Mucosa of descending colon (tissue), 3 donors: ENCODE measurements around the gene NR3C1. TPM values are rescaled to one million over a fixed set of nuclear protein-coding genes. Genes with fewer than 3 reads are reported as not detected.

Source experiments
- ATAC-seq: fragments of 200-7000 bp; cut with Tn5 transposase; one replicate; pipeline ENCODE4 v1.9.1; 2020; ENCODE audit warnings: mild to moderate bottlenecking, moderate library complexity
- DNase-seq, 3 donors: peaks; one replicate each; pipeline ENCODE4 v3.0.0-alpha.2; 2020
- H3K36me3 ChIP-seq: fragments of 200-600 bp; one replicate; pipeline ENCODE4 v1.8.0; 2021; ENCODE audit warnings: low read depth, mild to moderate bottlenecking
- H3K4me1 ChIP-seq: fragments of 200-600 bp; one replicate; pipeline ENCODE4 v1.8.0; 2021; ENCODE audit warnings: low read depth, mild to moderate bottlenecking
- H3K4me3 ChIP-seq: fragments of 200-600 bp; one replicate; pipeline ENCODE4 v1.8.0; 2021; ENCODE audit warnings: mild to moderate bottlenecking
- H3K9me3 ChIP-seq: fragments of 200-600 bp; one replicate; pipeline ENCODE4 v1.8.0; 2021; ENCODE audit warnings: mild to moderate bottlenecking
- CTCF ChIP-seq: fragments of 200-600 bp; IDR thresholded peaks from one replicate; pipeline ENCODE4 v1.8.0; 2022; ENCODE audit warnings: antibody characterized with exemption, mild to moderate bottlenecking
- intact Hi-C, 2 donors: fragments of 100-400 bp; cut with DNase I in 1 of 2; cut with micrococcal nuclease in 1 of 2; formaldehyde crosslinking; loops; one replicate each; pipeline versions ENCODE4 v1.11.0 to v1.11.1; 2022; cut with DNase I, micrococcal nuclease
- total RNA-seq, 3 donors: library from RNA; stranded (reverse); fragmentation: NEBNext Ultra II Directional in 2 of 3; extraction: Animal tissue kit (Norgen Biotek cat#: 25700) in 2 of 3; gene quantifications; one replicate each; pipeline versions ENCODE4 v1.2.1 to v1.2.4, GENCODE V29; 2021 to 2023
- donor health status: DM: no; HTN: no; CAD: no; lungs with moderate emphysema.
- donor health status: DM: no; HTN: no; CAD: no.
- donor health status: DM: no; HTN: yes; CAD: no.

Gene NR3C1
- total RNA-seq, 3 donors from 2014 or later, result 25.6 to 59.0 (median 27.7) TPM

GRCh38 chr5:143431789-143432188, 28.3 kb upstream of the NR3C1 start:
- ATAC-seq (no peak), DNase-seq (no peak)
- Histone ChIP-seq H3K4me3 (no peak overlapping the region), H3K4me1 (no peaks in the 10 kb centered on the region), H3K36me3 (no peaks in the 10 kb centered on the region), H3K9me3 (no peaks in the 10 kb centered on the region)
- TF ChIP-seq CTCF, result no peak
- intact Hi-C loops, result no loop called here

DNA sequence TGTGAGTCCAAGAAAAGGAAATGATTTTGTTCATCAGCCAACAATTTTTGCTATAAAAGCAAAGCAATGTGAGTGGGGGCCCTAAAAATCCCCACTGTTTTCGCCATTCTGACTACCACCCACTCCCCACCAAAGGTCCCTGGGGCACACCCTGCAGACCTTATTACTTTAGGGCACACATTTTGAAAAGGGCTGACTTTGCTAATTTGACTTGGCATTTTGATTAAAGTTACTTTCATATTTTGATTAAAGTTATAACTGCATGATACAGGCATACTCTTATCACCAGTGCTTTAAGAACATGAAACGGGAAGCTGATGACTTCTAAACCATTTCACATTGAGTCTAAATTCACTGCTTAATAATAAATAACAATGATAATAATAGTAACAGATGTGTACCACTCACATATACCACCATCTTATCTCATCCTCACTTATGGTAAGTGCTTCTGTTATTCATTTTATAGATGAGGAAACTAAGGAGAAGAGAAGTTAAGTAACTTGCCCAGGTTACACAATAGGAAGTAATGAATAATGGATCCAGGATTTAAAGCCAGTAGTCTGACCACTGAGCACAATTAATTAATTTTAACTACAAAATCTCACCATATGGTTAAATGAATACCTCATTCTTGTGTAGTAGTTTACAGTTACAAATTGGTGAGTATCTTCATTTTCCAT, 25.4 kb upstream of the NR3C1 start:
- no peak for ATAC-seq
- no peaks in the 10 kb centered on the region for H3K36me3 ChIP-seq
- intact Hi-C loops, result no loop called here
- no peak overlapping the region for H3K4me3 ChIP-seq
- DNase-seq, result no peak
- no peaks in the 10 kb centered on the region for H3K9me3 ChIP-seq
- no peaks in the 10 kb centered on the region for H3K4me1 ChIP-seq
- no peak for TF ChIP-seq CTCF

DNA sequence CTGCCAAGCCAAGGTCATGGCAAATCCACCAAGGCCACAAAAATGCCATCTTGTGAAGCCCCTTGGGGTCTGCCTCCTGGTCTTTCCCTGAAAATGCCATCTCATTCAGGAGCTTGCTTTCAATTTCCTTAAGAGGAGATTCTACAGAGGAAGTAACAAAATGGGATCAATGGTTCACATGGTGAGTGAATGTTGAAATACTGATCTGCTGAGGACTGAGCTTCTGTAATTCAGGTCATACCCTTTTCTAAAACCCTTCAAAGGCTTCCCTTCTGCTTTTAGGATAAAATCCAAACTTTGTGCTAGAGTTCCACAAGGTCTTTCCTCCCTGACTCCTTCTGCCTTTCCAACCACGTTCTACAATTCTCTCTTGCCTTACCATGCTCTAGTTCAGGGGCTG, 24.7 kb upstream of the NR3C1 start:
- Histone ChIP-seq H3K36me3 (no peaks in the 10 kb centered on the region), H3K4me1 (no peaks in the 10 kb centered on the region), H3K9me3 (no peaks in the 10 kb centered on the region), H3K4me3 (no peak overlapping the region)
- intact Hi-C loops, result no loop called here
- TF ChIP-seq CTCF, result no peak
- ATAC-seq (no peak), DNase-seq (no peak)

DNA sequence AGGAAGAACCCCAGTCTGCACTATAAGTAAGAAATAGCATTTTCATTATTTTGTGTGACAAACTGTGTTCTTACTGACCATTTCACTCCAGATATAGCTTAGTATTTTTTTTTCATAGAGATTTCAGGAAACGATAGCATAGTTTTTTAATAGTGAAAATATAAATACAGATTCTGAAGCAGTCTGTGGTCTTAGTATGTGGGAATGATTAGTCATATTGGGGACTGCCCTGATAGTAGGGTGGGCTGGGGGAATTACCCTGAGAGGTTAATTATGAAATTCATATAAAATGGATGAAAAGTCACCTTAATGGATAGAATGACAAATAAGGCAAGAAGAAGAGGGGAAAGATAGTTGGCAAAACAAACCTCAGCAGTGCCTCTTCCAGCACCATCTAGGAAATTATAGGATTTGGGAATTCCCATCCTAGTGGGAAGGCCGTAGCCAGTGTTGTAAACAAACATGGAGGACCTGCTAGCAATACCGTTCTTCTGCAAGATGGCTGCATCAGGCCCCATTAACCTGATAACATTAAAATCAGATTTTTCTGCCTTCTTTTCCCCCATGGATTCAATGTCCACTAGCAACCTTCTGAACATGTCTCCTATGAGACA, 23.7 kb upstream of the NR3C1 start:
- H3K9me3 ChIP-seq, result no peaks in the 10 kb centered on the region

DNA sequence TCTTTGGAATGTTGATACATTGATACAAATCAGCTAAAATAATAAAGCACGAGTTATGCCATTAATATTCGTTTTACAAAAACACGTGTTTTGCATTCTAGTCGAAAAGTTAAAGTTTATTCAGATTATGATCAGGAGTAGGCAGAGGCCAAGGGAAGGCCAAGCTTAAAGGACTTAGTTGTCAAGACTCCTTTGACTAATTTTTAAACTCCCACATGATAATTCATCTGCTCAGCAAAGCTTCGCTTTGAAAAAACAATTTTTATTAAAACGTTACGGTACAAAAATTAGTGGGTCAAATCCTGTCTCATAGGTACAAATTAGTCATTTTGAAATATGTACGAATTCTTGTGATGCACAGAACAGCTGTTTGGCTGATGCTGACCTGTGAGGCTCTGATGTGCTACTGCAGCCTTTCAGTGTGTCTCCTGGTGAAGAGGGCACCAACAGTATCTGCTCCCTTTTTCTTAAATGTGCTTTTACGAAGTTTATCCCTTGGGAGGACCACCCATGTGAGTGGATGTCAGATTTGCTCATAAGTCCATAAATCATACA, 23.0 kb upstream of the NR3C1 start:
- Histone ChIP-seq H3K4me3 (no peak overlapping the region), H3K9me3 (no peaks in the 10 kb centered on the region), H3K4me1 (no peaks in the 10 kb centered on the region), H3K36me3 (no peaks in the 10 kb centered on the region)
- DNase-seq, result no peak
- intact Hi-C loops, result no loop called here
- ATAC-seq, result no peak
- TF ChIP-seq CTCF, result no peak

More for the DNA sequence above, 23.7 kb upstream of the NR3C1 start:
- intact Hi-C loops, result no loop called here
- TF ChIP-seq CTCF, result no peak
- no peak for DNase-seq
- Histone ChIP-seq H3K4me1 (no peaks in the 10 kb centered on the region), H3K36me3 (no peaks in the 10 kb centered on the region), H3K4me3 (no peak overlapping the region)
- no peak for ATAC-seq
